ENCODE measurements around the gene TMEM141.

Gene TMEM141

GRCh38 chr9:136757751-136758140, 33.4 kb upstream of the TMEM141 start:
- H3K4me3 ChIP-seq (ENCODE audit: low read depth, low read length, poor library complexity, severe bottlenecking) = no peak overlapping the region
- no peaks in the 10 kb centered on the region for H3F3A ChIP-seq (ENCODE audit: insufficient read depth, low read length)
- peaks cover 3% of the 10 kb centered on the region for H3K9me3 ChIP-seq (ENCODE audit: low read length)
- H3K4me1 ChIP-seq (ENCODE audit: insufficient read depth, low read length, severe bottlenecking) = no peaks in the 10 kb centered on the region
- H2AFZ ChIP-seq (ENCODE audit: low read length) = no peak overlapping the region
- no peak overlapping the region for H3K27ac ChIP-seq (ENCODE audit: low read depth, low read length, poor library complexity, severe bottlenecking)
- H3K9ac ChIP-seq (ENCODE audit: low read length) = no peak overlapping the region
- H3K27me3 ChIP-seq (ENCODE audit: insufficient read depth, low read length) = peaks cover 36% of the 10 kb centered on the region; the same call in 1 of the 2 replicates
- no peaks in the 10 kb centered on the region for H4K20me1 ChIP-seq (ENCODE audit: insufficient read depth, low read length)
- H3K9me2 ChIP-seq (ENCODE audit: low read depth, low read length) = no peaks in the 10 kb centered on the region
- H3K4me2 ChIP-seq (ENCODE audit: low read length) = no peak overlapping the region
- no peaks in the 10 kb centered on the region for H3K79me2 ChIP-seq (ENCODE audit: insufficient read depth, low read length)
- no peaks in the 10 kb centered on the region; the same call in 1 of the 2 replicates for H3K36me3 ChIP-seq (ENCODE audit: insufficient read depth, low read length)
- no peak for TF ChIP-seq CTCF (IDR thresholded peaks at IDR 0.05; ENCODE audit: low read length)
- TF ChIP-seq EZH2 (IDR thresholded peaks at IDR 0.05; ENCODE audit: borderline replicate concordance, low read length) = no peak

GRCh38 chr9:136759001-136759400, 32.1 kb upstream of the TMEM141 start:
- Histone ChIP-seq H3K79me2 (ENCODE audit: insufficient read depth, low read length) (no peaks in the 10 kb centered on the region), H3F3A (ENCODE audit: insufficient read depth, low read length) (no peaks in the 10 kb centered on the region), H4K20me1 (ENCODE audit: insufficient read depth, low read length) (no peaks in the 10 kb centered on the region), H3K9me2 (ENCODE audit: low read depth, low read length) (no peaks in the 10 kb centered on the region), H3K9ac (ENCODE audit: low read length) (no peak overlapping the region), H3K4me3 (ENCODE audit: low read depth, low read length, poor library complexity, severe bottlenecking) (no peak overlapping the region), H2AFZ (ENCODE audit: low read length) (no peak overlapping the region), H3K27ac (ENCODE audit: low read depth, low read length, poor library complexity, severe bottlenecking) (no peak overlapping the region), H3K4me2 (ENCODE audit: low read length) (no peak overlapping the region), H3K27me3 (ENCODE audit: insufficient read depth, low read length) (peaks cover 28% of the 10 kb centered on the region; the same call in 1 of the 2 replicates), H3K9me3 (ENCODE audit: low read length) (no peaks in the 10 kb centered on the region), H3K36me3 (ENCODE audit: insufficient read depth, low read length) (no peaks in the 10 kb centered on the region), H3K4me1 (ENCODE audit: insufficient read depth, low read length, severe bottlenecking) (no peaks in the 10 kb centered on the region)
- TF ChIP-seq EZH2 (IDR thresholded peaks at IDR 0.05; ENCODE audit: borderline replicate concordance, low read length) (no peak), CTCF (IDR thresholded peaks at IDR 0.05; ENCODE audit: low read length) (no peak)

GRCh38 chr9:136759436-136760325, 31.5 kb upstream of the TMEM141 start:
- no peaks in the 10 kb centered on the region for H3K36me3 ChIP-seq (ENCODE audit: insufficient read depth, low read length)
- no peaks in the 10 kb centered on the region for H3K9me2 ChIP-seq (ENCODE audit: low read depth, low read length)
- no peaks in the 10 kb centered on the region for H3K9me3 ChIP-seq (ENCODE audit: low read length)
- H3K4me1 ChIP-seq (ENCODE audit: insufficient read depth, low read length, severe bottlenecking) = no peaks in the 10 kb centered on the region
- H3F3A ChIP-seq (ENCODE audit: insufficient read depth, low read length) = no peaks in the 10 kb centered on the region
- no peak overlapping the region for H3K4me2 ChIP-seq (ENCODE audit: low read length)
- no peak overlapping the region for H3K4me3 ChIP-seq (ENCODE audit: low read depth, low read length, poor library complexity, severe bottlenecking)
- H3K79me2 ChIP-seq (ENCODE audit: insufficient read depth, low read length) = no peaks in the 10 kb centered on the region
- no peaks in the 10 kb centered on the region for H4K20me1 ChIP-seq (ENCODE audit: insufficient read depth, low read length)
- TF ChIP-seq EZH2 (IDR thresholded peaks at IDR 0.05; ENCODE audit: borderline replicate concordance, low read length) (no peak), CTCF (IDR thresholded peaks at IDR 0.05; ENCODE audit: low read length) (no peak)
- H2AFZ ChIP-seq (ENCODE audit: low read length) = no peak overlapping the region
- peaks cover 27% of the 10 kb centered on the region; the same call in 1 of the 2 replicates for H3K27me3 ChIP-seq (ENCODE audit: insufficient read depth, low read length)
- no peak overlapping the region for H3K9ac ChIP-seq (ENCODE audit: low read length)
- H3K27ac ChIP-seq (ENCODE audit: low read depth, low read length, poor library complexity, severe bottlenecking) = no peak overlapping the region

All from OCI-LY1 (cell line).